ENCODE measurements around the gene ACSS3. TPM values are rescaled to one million over a fixed set of nuclear protein-coding genes. Genes with fewer than 3 reads are reported as not detected.

Gene ACSS3
- total RNA-seq, 2 donors from 2014 or later, result 28.3 to 29.4 TPM

DNA sequence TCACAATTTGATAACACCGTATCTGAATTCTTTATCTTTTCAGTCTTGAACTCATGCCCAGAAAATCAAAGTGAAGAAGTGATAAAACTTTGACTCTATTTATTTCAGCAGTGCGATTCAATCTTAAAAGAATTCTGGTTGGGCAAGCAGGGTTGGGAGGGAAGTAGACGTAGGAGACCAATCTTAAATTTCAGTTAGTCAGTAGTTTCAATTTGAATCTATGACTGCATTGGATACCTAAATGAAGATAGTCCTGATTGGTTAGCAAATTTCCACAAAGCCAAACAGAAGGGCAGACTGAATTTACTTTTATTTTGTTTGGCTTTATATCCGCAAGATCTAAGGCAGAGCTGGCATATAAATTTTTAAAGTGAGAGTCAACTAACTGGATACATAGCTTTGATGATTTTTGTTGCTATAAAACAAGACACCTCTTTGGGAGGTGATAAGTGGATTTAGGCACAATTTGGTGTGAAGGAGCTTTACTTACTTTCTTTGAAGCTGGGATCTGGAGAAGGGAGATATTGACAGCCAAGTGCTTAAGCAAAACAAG, 2.6 kb downstream of the ACSS3 start:
- H3K4me1 Mint-ChIP-seq, result peaks cover 76% of the 10 kb centered on the region
- Histone ChIP-seq H3K9ac (ENCODE audit: extremely low read depth, low read length, poor library complexity, severe bottlenecking) (no peak overlapping the region), H3K9me3 (ENCODE audit: control insufficient read depth, low read length) (no peaks in the 10 kb centered on the region), H3K4me1 (ENCODE audit: control insufficient read depth, insufficient read depth, low read length) (peaks cover 30% of the 10 kb centered on the region), H3K27ac (ENCODE audit: low read depth, low read length) (no peak overlapping the region), H3K4me3 (ENCODE audit: low read length) (peak overlapping the region; percentile 92), H3K36me3 (ENCODE audit: control insufficient read depth, insufficient read depth, low read length) (no peaks in the 10 kb centered on the region), H3K27me3 (ENCODE audit: control insufficient read depth, insufficient read depth, low read length, poor library complexity, severe bottlenecking) (no peaks in the 10 kb centered on the region)
- no peak overlapping the region for H3K4me3 Mint-ChIP-seq
- H3K27ac Mint-ChIP-seq, result no peak overlapping the region
- TF ChIP-seq, protein P1, sequence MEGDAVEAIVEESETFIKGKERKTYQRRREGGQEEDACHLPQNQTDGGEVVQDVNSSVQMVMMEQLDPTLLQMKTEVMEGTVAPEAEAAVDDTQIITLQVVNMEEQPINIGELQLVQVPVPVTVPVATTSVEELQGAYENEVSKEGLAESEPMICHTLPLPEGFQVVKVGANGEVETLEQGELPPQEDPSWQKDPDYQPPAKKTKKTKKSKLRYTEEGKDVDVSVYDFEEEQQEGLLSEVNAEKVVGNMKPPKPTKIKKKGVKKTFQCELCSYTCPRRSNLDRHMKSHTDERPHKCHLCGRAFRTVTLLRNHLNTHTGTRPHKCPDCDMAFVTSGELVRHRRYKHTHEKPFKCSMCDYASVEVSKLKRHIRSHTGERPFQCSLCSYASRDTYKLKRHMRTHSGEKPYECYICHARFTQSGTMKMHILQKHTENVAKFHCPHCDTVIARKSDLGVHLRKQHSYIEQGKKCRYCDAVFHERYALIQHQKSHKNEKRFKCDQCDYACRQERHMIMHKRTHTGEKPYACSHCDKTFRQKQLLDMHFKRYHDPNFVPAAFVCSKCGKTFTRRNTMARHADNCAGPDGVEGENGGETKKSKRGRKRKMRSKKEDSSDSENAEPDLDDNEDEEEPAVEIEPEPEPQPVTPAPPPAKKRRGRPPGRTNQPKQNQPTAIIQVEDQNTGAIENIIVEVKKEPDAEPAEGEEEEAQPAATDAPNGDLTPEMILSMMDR (conservative IDR thresholded peaks at IDR 0.05), result no peak
- H3K27me3 Mint-ChIP-seq (ENCODE audit: insufficient read depth), result peaks cover 7% of the 10 kb centered on the region
- no peaks in the 10 kb centered on the region for H3K9me3 Mint-ChIP-seq
- H3K36me3 Mint-ChIP-seq (ENCODE audit: low read depth), result no peaks in the 10 kb centered on the region
- no peak for DNase-seq
- WGBS, 2 experiments (ENCODE audit: insufficient coverage in 1 of 2, insufficient read length in 1 of 2), result 67 to 92% methylated on average over 2 to 4 of the region's 4 CpGs

DNA sequence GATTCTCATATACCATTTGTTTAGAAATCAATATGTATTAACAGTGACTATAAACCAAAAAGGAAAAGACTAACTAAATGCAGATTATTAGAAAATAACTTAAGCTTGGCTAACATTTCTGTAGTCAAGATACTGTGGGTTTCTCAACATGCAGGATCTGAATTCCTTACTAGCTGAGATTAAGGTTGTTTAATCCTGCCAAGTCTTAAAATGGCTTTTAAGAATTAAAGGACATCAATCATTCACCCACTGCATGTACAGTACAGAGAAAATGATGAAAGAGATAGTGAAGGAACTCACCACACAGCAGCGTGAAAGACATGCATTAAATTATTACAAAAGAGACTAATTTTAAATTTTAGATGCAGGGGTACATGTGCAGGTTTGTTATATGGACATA, 3.8 kb downstream of the ACSS3 start:
- Mint-ChIP-seq H3K4me1 (peaks cover 75% of the 10 kb centered on the region), H3K27me3 (ENCODE audit: insufficient read depth) (peaks cover 7% of the 10 kb centered on the region), H3K27ac (no peak overlapping the region), H3K9me3 (no peaks in the 10 kb centered on the region), H3K36me3 (ENCODE audit: low read depth) (no peaks in the 10 kb centered on the region), H3K4me3 (no peak overlapping the region)
- DNase-seq, result no peak
- H3K4me3 ChIP-seq (ENCODE audit: low read length), result peak overlapping the region; percentile 92
- H3K9me3 ChIP-seq (ENCODE audit: control insufficient read depth, low read length), result no peaks in the 10 kb centered on the region
- H3K4me1 ChIP-seq (ENCODE audit: control insufficient read depth, insufficient read depth, low read length), result peaks cover 25% of the 10 kb centered on the region
- TF ChIP-seq, protein P1 (conservative IDR thresholded peaks at IDR 0.05), result no peak
- no peaks in the 10 kb centered on the region for H3K27me3 ChIP-seq (ENCODE audit: control insufficient read depth, insufficient read depth, low read length, poor library complexity, severe bottlenecking)
- 100% methylated on average over 1 of the region's 1 CpG; no CpG with 5 or more reads in 1 of the 2 experiments for WGBS, 2 experiments (ENCODE audit: insufficient coverage in 1 of 2, insufficient read length in 1 of 2)
- no peak overlapping the region for H3K9ac ChIP-seq (ENCODE audit: extremely low read depth, low read length, poor library complexity, severe bottlenecking)
- no peaks in the 10 kb centered on the region for H3K36me3 ChIP-seq (ENCODE audit: control insufficient read depth, insufficient read depth, low read length)
- no peak overlapping the region for H3K27ac ChIP-seq (ENCODE audit: low read depth, low read length)

DNA sequence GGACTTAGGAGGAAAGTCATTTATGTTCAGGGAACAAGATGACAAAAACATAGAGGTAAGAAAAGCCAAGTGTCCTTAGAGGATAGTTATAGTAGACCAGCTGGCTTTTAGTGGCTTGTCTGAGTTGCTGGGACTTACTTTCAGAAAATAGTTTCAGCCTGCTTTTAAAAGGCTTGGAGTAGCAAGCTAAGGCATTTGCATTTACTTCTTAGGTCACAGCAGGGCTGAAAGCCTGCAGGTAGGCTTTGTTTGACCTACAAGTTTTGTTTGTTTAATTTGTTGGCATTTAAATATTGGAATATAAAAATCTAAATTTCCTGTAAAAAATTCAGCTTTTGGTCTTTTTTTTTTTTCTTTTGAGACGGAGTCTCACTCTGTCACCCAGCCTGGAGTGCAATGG, 5.1 kb downstream of the ACSS3 start:
- Histone ChIP-seq H3K36me3 (ENCODE audit: control insufficient read depth, insufficient read depth, low read length) (no peaks in the 10 kb centered on the region), H3K9ac (ENCODE audit: extremely low read depth, low read length, poor library complexity, severe bottlenecking) (no peak overlapping the region), H3K27ac (ENCODE audit: low read depth, low read length) (no peak overlapping the region), H3K4me3 (ENCODE audit: low read length) (no peak overlapping the region), H3K27me3 (ENCODE audit: control insufficient read depth, insufficient read depth, low read length, poor library complexity, severe bottlenecking) (no peaks in the 10 kb centered on the region), H3K9me3 (ENCODE audit: control insufficient read depth, low read length) (no peaks in the 10 kb centered on the region), H3K4me1 (ENCODE audit: control insufficient read depth, insufficient read depth, low read length) (peaks cover 22% of the 10 kb centered on the region)
- H3K36me3 Mint-ChIP-seq (ENCODE audit: low read depth), result no peaks in the 10 kb centered on the region
- TF ChIP-seq, protein P1 (conservative IDR thresholded peaks at IDR 0.05), result no peak
- DNase-seq, result no peak
- WGBS, 2 experiments (ENCODE audit: insufficient coverage in 1 of 2, insufficient read length in 1 of 2), result 88% methylated on average over 1 of the region's 1 CpG; no CpG with 5 or more reads in 1 of the 2 experiments
- peaks cover 7% of the 10 kb centered on the region for H3K27me3 Mint-ChIP-seq (ENCODE audit: insufficient read depth)
- no peak overlapping the region for H3K4me3 Mint-ChIP-seq
- H3K4me1 Mint-ChIP-seq, result peaks cover 75% of the 10 kb centered on the region
- H3K27ac Mint-ChIP-seq, result no peak overlapping the region
- H3K9me3 Mint-ChIP-seq, result no peaks in the 10 kb centered on the region

Measured in endodermal cell (in vitro differentiated cells).